Measurements from ENCODE around the gene CDKN2B-AS1. TPM values are rescaled to one million over a fixed set of nuclear protein-coding genes. Genes with fewer than 3 reads are reported as not detected.
"Not testable (repeated sequence)": the region's sequence is repeated elsewhere in the genome, so short reads cannot be mapped to it uniquely, and the experiment has no call there.

The CDKN2B-AS1 gene
- not detected for total RNA-seq

DNA sequence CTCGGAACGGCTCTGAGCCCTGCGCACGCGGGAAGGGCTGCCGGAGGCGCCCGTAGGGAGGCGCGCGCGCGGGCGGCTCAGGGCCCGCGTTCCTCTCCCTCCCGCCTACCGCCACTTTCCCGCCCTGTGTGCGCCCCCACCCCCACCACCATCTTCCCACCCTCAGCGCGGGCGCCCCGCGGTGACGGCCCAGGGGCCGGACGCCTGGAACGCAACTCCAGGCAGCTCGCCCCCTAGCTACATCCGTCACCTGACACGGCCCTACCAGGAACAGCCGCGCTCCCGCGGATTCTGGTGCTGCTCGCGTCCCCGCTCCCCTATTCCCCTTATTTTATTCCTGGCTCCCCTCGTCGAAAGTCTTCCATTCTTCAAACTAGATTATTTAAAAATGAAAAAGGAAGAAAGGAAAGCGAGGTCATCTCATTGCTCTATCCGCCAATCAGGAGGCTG lies at the start of gene CDKN2B-AS1:
Gene CDKN2B-AS1 (plus strand): TSS at position 236 of the 450 bp plus-strand sequence.
- DNase-seq (ENCODE audit: low spot score in 2 of 2): no peak
- no peaks in the 10 kb centered on the region for H3K27me3 ChIP-seq
- peak within 1 kb of the TSS; percentile 60 to 96 for H3K4me3 ChIP-seq
- H3K4me1 ChIP-seq: peaks cover 0 to 5% of the 10 kb centered on the region in 2 donors
- no peaks in the 10 kb centered on the region for H3K9me3 ChIP-seq
- peak within 1 kb of the TSS; percentile 19 to 73 for H3K27ac ChIP-seq
- intact Hi-C loops (cut with DNase I): loop anchor here (1.0 to 10.0 kb wide), 2 partner anchors 15 to 590 kb away; partner anchors contain the start of genes CDKN2B and IFNA8
- no peaks in the 10 kb centered on the region for H3K36me3 ChIP-seq
- TF ChIP-seq, protein P1, sequence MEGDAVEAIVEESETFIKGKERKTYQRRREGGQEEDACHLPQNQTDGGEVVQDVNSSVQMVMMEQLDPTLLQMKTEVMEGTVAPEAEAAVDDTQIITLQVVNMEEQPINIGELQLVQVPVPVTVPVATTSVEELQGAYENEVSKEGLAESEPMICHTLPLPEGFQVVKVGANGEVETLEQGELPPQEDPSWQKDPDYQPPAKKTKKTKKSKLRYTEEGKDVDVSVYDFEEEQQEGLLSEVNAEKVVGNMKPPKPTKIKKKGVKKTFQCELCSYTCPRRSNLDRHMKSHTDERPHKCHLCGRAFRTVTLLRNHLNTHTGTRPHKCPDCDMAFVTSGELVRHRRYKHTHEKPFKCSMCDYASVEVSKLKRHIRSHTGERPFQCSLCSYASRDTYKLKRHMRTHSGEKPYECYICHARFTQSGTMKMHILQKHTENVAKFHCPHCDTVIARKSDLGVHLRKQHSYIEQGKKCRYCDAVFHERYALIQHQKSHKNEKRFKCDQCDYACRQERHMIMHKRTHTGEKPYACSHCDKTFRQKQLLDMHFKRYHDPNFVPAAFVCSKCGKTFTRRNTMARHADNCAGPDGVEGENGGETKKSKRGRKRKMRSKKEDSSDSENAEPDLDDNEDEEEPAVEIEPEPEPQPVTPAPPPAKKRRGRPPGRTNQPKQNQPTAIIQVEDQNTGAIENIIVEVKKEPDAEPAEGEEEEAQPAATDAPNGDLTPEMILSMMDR (IDR thresholded peaks at IDR 0.05): no peak

DNA sequence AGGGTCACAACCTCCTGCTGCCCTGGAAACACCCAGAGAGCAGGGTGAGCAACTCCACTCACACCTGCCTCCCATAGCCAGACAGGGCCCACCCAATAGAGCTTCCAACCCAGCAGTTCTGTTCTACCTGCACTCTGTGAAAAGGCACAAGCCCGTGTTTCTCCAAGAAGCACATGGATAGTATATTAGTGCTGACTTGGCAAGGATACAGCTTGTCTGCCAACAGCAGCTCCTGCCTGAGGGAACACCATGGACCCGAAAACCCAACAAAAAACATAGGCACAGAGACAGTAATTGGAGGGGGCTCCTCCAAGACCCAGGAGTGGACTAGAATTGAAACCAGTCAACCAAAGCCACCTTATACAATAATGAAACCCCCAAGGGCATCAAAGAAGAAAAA lies 49.0 kb upstream of the CDKN2B-AS1 start:
- no peaks in the 10 kb centered on the region for H3K9me3 ChIP-seq
- no peaks in the 10 kb centered on the region for H3K36me3 ChIP-seq
- intact Hi-C loops (cut with DNase I): no loop called here
- no peak overlapping the region for H3K4me3 ChIP-seq
- H3K27ac ChIP-seq: no peak overlapping the region
- no peaks in the 10 kb centered on the region for H3K4me1 ChIP-seq
- DNase-seq (ENCODE audit: low spot score in 2 of 2): no peak
- TF ChIP-seq, protein P1 (IDR thresholded peaks at IDR 0.05): no peak
- no peaks in the 10 kb centered on the region for H3K27me3 ChIP-seq

DNA sequence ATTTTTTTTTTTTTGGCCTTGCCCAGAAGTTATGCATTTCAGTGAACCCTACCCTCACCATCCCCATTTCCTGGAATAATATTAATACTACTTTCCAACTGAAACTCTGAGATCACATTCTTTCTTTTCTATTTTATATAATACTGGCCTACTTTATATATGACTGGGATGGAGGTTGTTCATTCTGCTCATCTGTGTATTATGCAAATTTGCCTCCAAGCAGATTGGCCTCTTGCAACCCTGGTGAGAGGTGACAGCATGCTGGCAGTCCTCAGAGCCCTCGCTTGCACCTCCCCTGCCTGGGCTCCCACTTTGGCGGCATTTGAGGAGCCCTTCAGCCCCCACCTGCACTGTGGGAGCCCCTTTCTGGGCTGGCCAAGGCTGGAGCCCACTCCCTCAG lies 35.8 kb upstream of the CDKN2B-AS1 start:
- intact Hi-C loops (cut with DNase I): no loop called here
- Histone ChIP-seq H3K4me1 (no peaks in the 10 kb centered on the region), H3K27me3 (no peaks in the 10 kb centered on the region), H3K9me3 (peaks cover 0 to 3% of the 10 kb centered on the region in 2 donors), H3K36me3 (no peaks in the 10 kb centered on the region), H3K27ac (no peak overlapping the region), H3K4me3 (no peak overlapping the region)
- no peak for DNase-seq (ENCODE audit: low spot score in 2 of 2)
- TF ChIP-seq, protein P1 (IDR thresholded peaks at IDR 0.05): no peak

DNA sequence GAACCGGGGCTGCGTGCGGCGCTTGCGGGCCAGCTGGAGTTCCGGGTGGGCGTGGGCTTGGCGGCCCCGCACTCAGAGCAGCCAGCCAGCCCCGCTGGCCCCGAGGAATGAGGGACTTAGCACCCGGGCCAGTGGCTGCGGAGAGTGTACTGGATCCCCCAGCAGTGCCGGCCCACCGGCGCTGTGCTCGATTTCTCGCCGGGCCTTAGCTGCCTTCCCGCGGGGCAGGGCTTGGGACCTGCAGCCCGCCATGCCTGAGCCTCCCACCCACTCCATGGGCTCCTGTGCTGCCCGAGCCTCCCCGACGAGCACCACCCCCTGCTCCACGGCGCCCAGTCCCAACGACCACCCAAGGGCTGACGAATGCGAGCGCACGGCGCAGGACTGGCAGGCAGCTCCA lies 35.3 kb upstream of the CDKN2B-AS1 start:
- H3K36me3 ChIP-seq; H3K9me3 ChIP-seq; H3K4me3 ChIP-seq; DNase-seq (ENCODE audit: low spot score in 2 of 2); H3K27me3 ChIP-seq; H3K27ac ChIP-seq; intact Hi-C loops (cut with DNase I); H3K4me1 ChIP-seq: not testable (repeated sequence)

DNA sequence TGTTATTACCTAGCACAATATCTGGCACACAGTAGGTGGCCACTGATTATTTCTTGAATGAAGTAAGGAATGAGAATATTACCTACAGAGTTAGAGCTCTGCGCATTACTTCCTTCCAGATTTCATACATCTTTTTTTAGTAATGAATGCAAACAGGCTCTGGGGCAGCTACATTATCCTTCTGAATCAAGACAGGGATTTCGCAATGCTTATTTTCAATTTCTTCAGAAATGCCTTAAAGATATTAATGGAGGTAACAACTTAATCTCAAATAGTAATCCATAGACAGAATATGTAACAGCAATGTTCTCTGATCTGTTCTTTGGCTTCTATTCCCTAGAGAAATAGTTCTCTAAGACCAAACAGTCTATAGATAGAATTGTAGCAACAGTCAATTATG lies 33.0 kb upstream of the CDKN2B-AS1 start:
- intact Hi-C loops (cut with DNase I): no loop called here

DNA sequence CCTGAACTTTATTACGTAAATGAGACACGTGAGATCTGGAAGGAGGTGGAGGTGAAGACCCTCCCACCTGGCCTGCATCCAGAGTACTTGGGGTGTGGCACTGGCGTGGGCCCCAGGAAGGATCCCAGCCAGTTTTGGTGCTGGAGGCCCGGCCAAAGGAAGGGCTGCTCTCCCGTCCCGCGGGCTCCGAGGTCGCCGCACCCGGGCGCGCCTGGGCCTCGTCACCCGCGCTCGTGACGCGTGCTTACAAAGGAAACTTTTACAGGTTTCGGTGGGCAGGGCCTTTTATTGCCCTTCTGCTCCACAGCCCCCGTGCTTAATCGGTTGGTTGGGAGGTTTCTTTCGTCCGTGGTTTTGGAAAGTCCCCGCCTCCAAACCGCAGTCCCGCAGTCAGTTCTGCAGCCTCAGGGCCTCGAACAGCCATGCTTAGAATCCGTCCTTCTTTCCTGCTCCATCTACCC lies 29.6 kb upstream of the CDKN2B-AS1 start:
- no peak overlapping the region for H3K27ac ChIP-seq
- no peak for DNase-seq (ENCODE audit: low spot score in 2 of 2)
- peaks cover 4 to 5% of the 10 kb centered on the region in 2 donors for H3K4me1 ChIP-seq
- TF ChIP-seq, protein P1 (IDR thresholded peaks at IDR 0.05): no peak
- intact Hi-C loops (cut with DNase I): no loop called here
- no peaks in the 10 kb centered on the region for H3K36me3 ChIP-seq
- H3K9me3 ChIP-seq: peaks cover 0 to 9% of the 10 kb centered on the region in 2 donors
- H3K4me3 ChIP-seq: peak overlapping the region; percentile 14 to 50
- H3K27me3 ChIP-seq: peaks cover 48% of the 10 kb centered on the region

More for the DNA sequence above, 33.0 kb upstream of the CDKN2B-AS1 start:
- peaks cover 18% of the 10 kb centered on the region for H3K27me3 ChIP-seq
- H3K27ac ChIP-seq: no peak overlapping the region
- TF ChIP-seq, protein P1 (IDR thresholded peaks at IDR 0.05): no peak
- H3K4me1 ChIP-seq: peaks cover 4 to 5% of the 10 kb centered on the region in 2 donors
- H3K4me3 ChIP-seq: no peak overlapping the region
- peaks cover 0 to 9% of the 10 kb centered on the region in 2 donors for H3K9me3 ChIP-seq
- no peaks in the 10 kb centered on the region for H3K36me3 ChIP-seq
- no peak for DNase-seq (ENCODE audit: low spot score in 2 of 2)
